COLO668 (cell line): ENCODE measurements around the gene CNGB1.
"Not testable (repeated sequence)": the region's sequence is repeated elsewhere in the genome, so short reads cannot be mapped to it uniquely, and the experiment has no call there.

Source experiments
- DNase-seq: peaks from one replicate; lab custom pipeline; 2025; ENCODE audit not compliant: unreplicated experiment; lab: John Stamatoyannopoulos, UW

The CNGB1 gene

GRCh38 chr16:57938484-57938883 is 32.4 kb downstream of the CNGB1 start:
- no peak for DNase-seq

- DNase-seq = no peak
Observed at GRCh38 chr16:57937861-57938260, 33.1 kb downstream of the CNGB1 start.

- no peak for DNase-seq
Observed at GRCh38 chr16:57935904-57936303, 35.0 kb downstream of the CNGB1 start.

- no peak for DNase-seq
Observed at GRCh38 chr16:57930533-57930932, 40.4 kb downstream of the CNGB1 start.

GRCh38 chr16:57929250-57929649 is 41.7 kb downstream of the CNGB1 start:
- DNase-seq = no peak

GRCh38 chr16:57926041-57926440 is 44.9 kb downstream of the CNGB1 start:
- no peak for DNase-seq

GRCh38 chr16:57925310-57925709 is 45.6 kb downstream of the CNGB1 start:
- DNase-seq = no peak

GRCh38 chr16:57924514-57924913 is 46.4 kb downstream of the CNGB1 start:
- DNase-seq = no peak

- DNase-seq = no peak
Observed at GRCh38 chr16:57923841-57924240, 47.1 kb downstream of the CNGB1 start.

- no peak for DNase-seq
Observed at GRCh38 chr16:57923418-57923817, 47.5 kb downstream of the CNGB1 start.

GRCh38 chr16:57920880-57921229 is 50.1 kb downstream of the CNGB1 start:
- DNase-seq = no peak

GRCh38 chr16:57920215-57920879 is 50.6 kb downstream of the CNGB1 start:
- DNase-seq = no peak

GRCh38 chr16:57918994-57919393 is 51.9 kb downstream of the CNGB1 start:
- no peak for DNase-seq

GRCh38 chr16:57918444-57918843 is 52.5 kb downstream of the CNGB1 start:
- DNase-seq = no peak

GRCh38 chr16:57917929-57918328 is 53.0 kb downstream of the CNGB1 start:
- DNase-seq = not testable (repeated sequence)

- DNase-seq = not testable (repeated sequence)
Observed at GRCh38 chr16:57917489-57917888, 53.4 kb downstream of the CNGB1 start.

- no peak for DNase-seq
Observed at GRCh38 chr16:57916735-57917438, 54.0 kb downstream of the CNGB1 start.

GRCh38 chr16:57915811-57916488 is 55.0 kb downstream of the CNGB1 start:
- no peak for DNase-seq

GRCh38 chr16:57915267-57915666 is 55.7 kb downstream of the CNGB1 start:
- DNase-seq = no peak

GRCh38 chr16:57914244-57915173 is 56.4 kb downstream of the CNGB1 start:
- no peak for DNase-seq
